Lower leg skin (tissue), 3 donors: ENCODE measurements around the gene CD83.

ENCODE experiments used
- CTCF ChIP-seq, 3 donors: fragments of 450-650 bp; IDR thresholded peaks; one replicate each; pipeline ENCODE4 v1.5.1; 2016; ENCODE audit warnings: antibody characterized with exemption in 3 of 3, mild to moderate bottlenecking in 3 of 3, moderate library complexity in 2 of 3
- POLR2A ChIP-seq, 2 donors: fragments of 450-650 bp; IDR thresholded peaks; one replicate each; pipeline ENCODE4 v1.6.1; 2016 to 2017; ENCODE audit warnings: antibody characterized with exemption in 2 of 2, mild to moderate bottlenecking in 1 of 2, moderate library complexity in 1 of 2

GRCh38 chr6:14147891-14148290 lies 30.3 kb downstream of the CD83 start:
- TF ChIP-seq POLR2A (IDR thresholded peaks at IDR 0.05) (no peak), CTCF (IDR thresholded peaks at IDR 0.05) (no peak)
